ENCODE data around the gene SERPINB5.

SERPINB5 gene

DNA sequence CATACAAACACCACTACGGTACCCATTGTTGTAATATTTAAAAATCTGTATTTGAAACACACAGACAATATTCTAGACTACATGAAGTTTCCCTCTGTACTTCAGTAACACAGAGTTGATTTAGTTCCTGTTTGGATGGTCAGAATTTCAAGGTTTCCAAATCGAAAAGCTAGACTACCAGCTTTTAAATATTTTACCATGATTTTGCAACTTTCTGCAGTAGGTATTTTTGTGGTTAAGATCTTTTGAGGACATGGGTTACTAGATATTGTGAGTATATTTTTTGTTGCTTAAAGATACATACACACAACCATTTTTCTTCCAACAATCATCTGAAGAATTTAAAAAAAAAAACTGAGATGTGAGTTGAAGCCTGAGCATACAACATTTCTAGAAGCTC, 10.9 kb downstream of the SERPINB5 start:
- no peak for ATAC-seq
- Mint-ChIP-seq H3K4me3 (no peak overlapping the region), H3K4me1 (no peaks in the 10 kb centered on the region), H3K36me3 (ENCODE audit: low read depth) (no peaks in the 10 kb centered on the region), H3K9me3 (no peaks in the 10 kb centered on the region), H3K27me3 (peaks cover 6% of the 10 kb centered on the region), H3K27ac (no peak overlapping the region)
- no peak for DNase-seq

DNA sequence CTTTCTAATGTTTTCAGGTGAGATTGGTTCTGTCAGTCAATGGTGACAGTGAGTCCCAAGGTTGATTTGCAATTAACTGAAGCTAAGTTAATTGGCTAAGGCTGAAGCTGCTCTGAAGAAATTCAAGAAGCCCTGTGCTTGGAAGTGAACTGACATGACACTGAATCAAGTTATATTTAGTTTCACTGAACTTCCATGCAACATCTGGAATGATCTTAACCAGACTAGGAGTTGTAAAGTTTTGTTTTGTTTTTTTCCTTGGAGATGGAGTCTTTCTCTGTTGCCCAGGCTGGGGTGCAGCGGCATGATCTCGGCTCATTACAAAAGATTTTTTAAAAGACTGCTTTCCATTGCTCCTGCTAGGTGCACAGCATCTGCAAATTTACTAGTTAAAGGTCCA, 11.4 kb downstream of the SERPINB5 start:
- Mint-ChIP-seq H3K27ac (no peak overlapping the region), H3K27me3 (peaks cover 7% of the 10 kb centered on the region), H3K9me3 (no peaks in the 10 kb centered on the region), H3K4me3 (no peak overlapping the region), H3K36me3 (ENCODE audit: low read depth) (no peaks in the 10 kb centered on the region), H3K4me1 (no peaks in the 10 kb centered on the region)
- ATAC-seq, result no peak
- DNase-seq, result no peak

DNA sequence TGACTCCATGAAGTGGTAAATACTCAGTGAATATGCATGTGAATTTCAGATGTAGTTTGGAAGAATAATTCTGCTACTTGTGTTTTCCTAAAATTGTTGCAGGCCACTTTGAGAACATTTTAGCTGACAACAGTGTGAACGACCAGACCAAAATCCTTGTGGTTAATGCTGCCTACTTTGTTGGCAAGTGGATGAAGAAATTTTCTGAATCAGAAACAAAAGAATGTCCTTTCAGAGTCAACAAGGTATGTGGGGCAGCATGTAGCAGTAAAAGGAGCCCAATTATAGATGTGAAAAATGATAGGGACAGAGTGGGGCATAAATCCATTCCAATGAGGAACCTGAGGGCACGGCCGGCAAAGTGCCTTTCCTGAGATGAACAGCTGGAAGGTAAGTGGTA, 16.1 kb downstream of the SERPINB5 start:
- Mint-ChIP-seq H3K4me3 (no peak overlapping the region), H3K27me3 (peaks cover 2% of the 10 kb centered on the region), H3K27ac (no peak overlapping the region), H3K9me3 (no peaks in the 10 kb centered on the region), H3K4me1 (no peaks in the 10 kb centered on the region), H3K36me3 (ENCODE audit: low read depth) (no peaks in the 10 kb centered on the region)
- no peak for ATAC-seq
- DNase-seq, result no peak

DNA sequence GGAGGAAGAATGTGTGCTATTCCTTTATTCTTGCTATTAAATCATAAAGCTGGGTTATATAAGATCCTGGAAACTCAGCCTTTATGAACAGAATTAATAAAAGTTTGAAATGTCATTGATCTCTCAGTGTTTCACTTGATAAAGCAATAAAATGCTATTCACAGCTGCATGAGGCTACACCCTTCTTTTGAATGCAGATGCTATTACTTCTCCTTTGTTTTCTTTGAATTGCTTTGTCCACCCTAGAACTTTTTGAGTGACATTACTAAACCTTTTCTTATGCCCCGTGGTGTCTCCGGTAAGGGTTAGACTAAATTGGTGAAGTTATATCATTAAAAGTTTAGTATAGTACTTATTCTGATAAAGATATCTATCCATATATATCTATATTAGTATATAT, 18.9 kb downstream of the SERPINB5 start:
- no peaks in the 10 kb centered on the region for H3K4me1 Mint-ChIP-seq
- H3K9me3 Mint-ChIP-seq, result no peaks in the 10 kb centered on the region
- H3K4me3 Mint-ChIP-seq, result no peak overlapping the region
- peaks cover 2% of the 10 kb centered on the region for H3K27me3 Mint-ChIP-seq
- ATAC-seq (no peak), DNase-seq (no peak)
- no peaks in the 10 kb centered on the region for H3K36me3 Mint-ChIP-seq (ENCODE audit: low read depth)
- H3K27ac Mint-ChIP-seq, result no peak overlapping the region

DNA sequence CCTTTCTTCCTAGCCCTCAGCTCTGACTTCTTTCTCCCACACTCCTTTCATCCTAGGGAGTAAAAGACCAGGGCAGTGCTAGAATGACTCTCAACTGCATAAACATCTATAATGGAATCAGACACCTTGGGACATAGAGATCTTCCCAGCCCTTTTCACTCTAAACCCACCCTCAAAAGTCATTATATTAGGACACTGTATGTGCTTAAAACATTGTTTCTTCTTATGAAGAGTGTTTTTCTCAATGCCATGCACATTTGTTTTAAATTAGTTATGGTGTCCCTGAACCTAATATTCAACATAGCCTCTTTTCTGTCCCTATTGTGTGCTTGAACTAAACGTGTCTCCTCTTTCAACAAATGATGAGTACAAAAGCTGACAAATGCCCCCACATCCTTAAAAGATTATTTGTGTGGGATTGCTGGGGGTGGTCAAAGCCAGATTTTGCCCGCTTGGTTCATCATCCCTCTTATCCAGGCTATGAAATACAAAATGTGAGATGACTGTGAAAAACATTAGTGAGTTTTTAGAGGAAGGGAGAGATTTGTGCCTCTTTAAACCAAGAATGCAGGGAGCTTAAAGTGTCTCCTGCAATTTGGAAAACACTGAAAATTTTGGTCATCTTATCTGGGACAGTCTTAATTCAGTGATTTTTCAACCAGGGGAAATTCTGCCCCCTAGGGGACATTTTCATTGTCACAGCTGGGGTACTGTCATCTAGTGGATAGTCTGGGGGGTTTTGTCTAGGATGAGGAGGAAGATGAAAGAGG, 29.0 kb downstream of the SERPINB5 start:
- Mint-ChIP-seq H3K36me3 (ENCODE audit: low read depth) (no peaks in the 10 kb centered on the region), H3K4me1 (no peaks in the 10 kb centered on the region), H3K27ac (no peak overlapping the region), H3K27me3 (peaks cover 18% of the 10 kb centered on the region), H3K4me3 (no peak overlapping the region), H3K9me3 (no peaks in the 10 kb centered on the region)
- ATAC-seq, result no peak
- DNase-seq, result peak; percentile 30

DNA sequence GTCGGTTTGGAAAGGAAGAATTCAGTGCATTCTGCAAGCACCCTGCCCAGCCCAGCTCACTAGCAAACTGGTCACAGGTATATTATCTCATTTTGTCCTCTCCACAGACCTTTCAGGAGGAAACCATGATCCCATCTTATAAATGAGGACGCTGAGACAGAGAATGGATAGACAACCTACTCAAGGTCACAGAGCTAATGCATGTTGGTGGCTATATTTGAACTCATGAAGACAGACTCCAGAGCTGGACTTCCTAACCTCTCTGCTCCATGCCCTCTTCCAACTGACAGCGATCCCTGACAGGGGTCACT, 29.5 kb downstream of the SERPINB5 start:
- Mint-ChIP-seq H3K4me3 (no peak overlapping the region), H3K27me3 (peaks cover 18% of the 10 kb centered on the region), H3K27ac (no peak overlapping the region)

DNA sequence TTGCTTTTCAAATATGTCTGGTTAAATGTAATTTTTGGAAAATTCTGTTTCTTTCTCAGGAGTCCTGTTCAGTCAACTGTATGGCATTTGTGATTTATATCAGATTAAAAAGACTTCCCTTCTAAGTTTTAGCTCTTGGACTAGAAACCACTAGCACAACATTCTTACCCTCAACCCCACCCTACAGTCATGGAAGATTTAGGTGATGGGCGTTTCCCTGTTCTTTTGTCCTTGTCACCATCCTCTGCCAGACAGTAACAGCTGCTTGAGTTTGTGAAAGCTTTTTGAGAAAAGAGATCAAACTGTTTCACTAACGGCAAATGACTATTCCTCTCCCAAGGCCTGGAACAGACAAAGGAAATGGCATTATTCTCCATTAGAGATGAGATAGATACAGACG, 31.8 kb downstream of the SERPINB5 start:
- DNase-seq (no peak), ATAC-seq (no peak)
- Mint-ChIP-seq H3K27ac (no peak overlapping the region), H3K4me3 (no peak overlapping the region), H3K36me3 (ENCODE audit: low read depth) (no peaks in the 10 kb centered on the region), H3K4me1 (no peaks in the 10 kb centered on the region), H3K27me3 (peaks cover 21% of the 10 kb centered on the region), H3K9me3 (no peaks in the 10 kb centered on the region)

More for the DNA sequence above, 29.5 kb downstream of the SERPINB5 start:
- H3K36me3 Mint-ChIP-seq (ENCODE audit: low read depth), result no peaks in the 10 kb centered on the region
- DNase-seq, result no peak
- no peaks in the 10 kb centered on the region for H3K9me3 Mint-ChIP-seq
- no peak for ATAC-seq
- H3K4me1 Mint-ChIP-seq, result no peaks in the 10 kb centered on the region

DNA sequence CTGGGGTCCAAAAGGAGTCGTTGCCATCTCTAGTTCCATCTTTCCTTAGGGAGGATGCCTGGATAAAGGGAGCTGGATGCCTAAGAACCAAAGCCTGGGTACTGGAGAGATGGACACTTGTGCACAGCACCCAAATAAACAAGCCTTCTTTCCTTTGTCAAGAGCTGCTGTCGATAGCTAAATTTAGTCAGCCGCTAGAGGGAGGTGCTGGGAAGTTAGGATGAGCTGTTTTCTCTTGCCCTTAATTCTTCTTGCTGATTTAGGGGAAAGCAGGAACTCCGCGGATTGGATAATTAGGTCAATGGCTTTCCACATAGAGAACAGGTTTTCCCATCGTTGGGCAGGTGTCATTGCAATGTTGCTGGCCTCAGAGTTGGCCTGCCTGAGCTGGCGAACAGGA, 34.5 kb downstream of the SERPINB5 start:
- Mint-ChIP-seq H3K4me1 (no peaks in the 10 kb centered on the region), H3K9me3 (no peaks in the 10 kb centered on the region), H3K27ac (no peak overlapping the region), H3K27me3 (peaks cover 10% of the 10 kb centered on the region), H3K36me3 (ENCODE audit: low read depth) (no peaks in the 10 kb centered on the region), H3K4me3 (no peak overlapping the region)
- ATAC-seq (no peak), DNase-seq (no peak)

DNA sequence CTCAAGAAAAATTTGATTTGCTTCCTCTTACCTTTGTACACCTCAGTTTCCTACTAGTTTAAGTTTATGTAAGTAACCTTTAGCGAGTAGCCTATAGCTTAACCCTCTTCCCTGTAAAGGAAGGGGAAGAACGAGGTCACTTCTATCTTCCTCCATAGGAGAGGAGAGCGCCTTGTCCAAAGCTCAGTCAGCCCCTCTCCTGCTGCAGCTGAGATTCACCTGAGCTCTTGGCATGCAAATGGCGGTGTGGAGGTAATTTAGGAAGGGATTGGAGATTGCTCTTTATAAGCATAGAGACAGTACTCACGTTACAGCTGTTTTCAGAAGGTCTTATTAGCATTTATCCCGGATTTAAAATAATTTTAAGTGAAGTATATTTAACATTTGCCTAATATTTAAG, 37.6 kb downstream of the SERPINB5 start:
- Mint-ChIP-seq H3K4me1 (no peaks in the 10 kb centered on the region), H3K36me3 (ENCODE audit: low read depth) (no peaks in the 10 kb centered on the region), H3K4me3 (no peak overlapping the region), H3K9me3 (no peaks in the 10 kb centered on the region), H3K27me3 (peaks cover 14% of the 10 kb centered on the region), H3K27ac (no peak overlapping the region)
- ATAC-seq, result no peak
- no peak for DNase-seq

DNA sequence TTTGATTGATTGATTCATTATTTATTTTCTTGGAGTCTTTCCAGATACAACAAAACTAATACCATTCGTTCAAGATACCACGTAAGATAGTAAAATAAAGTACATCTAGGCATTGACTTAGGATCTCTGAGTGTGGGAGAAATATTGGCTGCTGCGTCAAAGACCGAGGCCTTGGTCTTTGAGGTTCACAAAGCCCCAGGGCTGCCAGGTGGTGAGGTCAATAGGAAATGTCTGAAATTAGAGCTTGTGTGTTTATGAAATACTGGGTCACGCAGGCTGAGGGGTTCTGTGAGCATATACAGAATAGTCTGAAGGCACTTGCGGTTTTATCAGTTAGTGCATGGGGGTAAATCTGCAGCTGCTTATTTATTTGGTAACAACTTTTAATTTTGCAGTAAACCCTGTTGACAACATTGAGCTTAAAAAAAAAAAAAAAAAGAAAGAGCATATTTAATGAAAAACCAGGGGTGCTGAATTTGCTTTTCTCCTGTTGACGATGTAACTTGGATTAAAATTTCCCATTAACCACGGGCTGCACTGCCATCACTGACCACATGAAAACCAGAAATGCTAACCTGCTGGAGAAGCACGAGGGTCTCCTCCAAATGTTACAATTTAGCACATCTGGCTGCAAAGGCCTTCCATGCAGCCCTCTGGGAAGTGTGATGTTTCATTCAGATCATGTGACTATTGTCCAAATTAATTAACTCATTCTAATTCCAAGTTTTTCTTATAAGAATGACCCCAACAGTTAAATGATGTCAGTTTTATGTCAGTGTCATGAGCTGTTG, 38.3 kb downstream of the SERPINB5 start:
- no peak overlapping the region for H3K27ac Mint-ChIP-seq

DNA sequence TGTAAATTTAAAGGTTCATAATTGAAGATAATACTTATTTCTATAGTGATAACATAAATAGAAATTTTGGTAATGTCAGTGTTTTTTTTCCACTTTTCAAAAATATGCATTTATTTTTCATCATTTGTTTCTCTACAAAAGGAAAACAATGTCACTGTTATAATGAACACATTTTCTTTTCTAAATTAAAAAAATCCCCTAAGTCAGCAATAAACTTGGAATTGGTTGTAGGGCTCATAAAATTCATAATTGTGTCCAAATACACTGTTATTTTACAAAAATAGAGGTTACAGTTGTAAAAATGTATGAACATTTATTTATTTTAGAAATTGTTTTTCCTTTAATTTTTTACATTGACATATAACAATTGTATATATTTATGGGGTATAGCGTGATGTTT, 39.0 kb downstream of the SERPINB5 start:
- DNase-seq (no peak), ATAC-seq (no peak)
- no peaks in the 10 kb centered on the region for H3K36me3 Mint-ChIP-seq (ENCODE audit: low read depth)
- no peaks in the 10 kb centered on the region for H3K4me1 Mint-ChIP-seq
- no peak overlapping the region for H3K4me3 Mint-ChIP-seq
- peaks cover 16% of the 10 kb centered on the region for H3K27me3 Mint-ChIP-seq
- H3K9me3 Mint-ChIP-seq, result no peaks in the 10 kb centered on the region
- H3K27ac Mint-ChIP-seq, result no peak overlapping the region

More for the DNA sequence above, 38.3 kb downstream of the SERPINB5 start:
- DNase-seq, result no peak
- Mint-ChIP-seq H3K9me3 (no peaks in the 10 kb centered on the region), H3K4me1 (no peaks in the 10 kb centered on the region), H3K36me3 (ENCODE audit: low read depth) (no peaks in the 10 kb centered on the region), H3K4me3 (no peak overlapping the region), H3K27me3 (peaks cover 14% of the 10 kb centered on the region)
- ATAC-seq, result no peak

DNA sequence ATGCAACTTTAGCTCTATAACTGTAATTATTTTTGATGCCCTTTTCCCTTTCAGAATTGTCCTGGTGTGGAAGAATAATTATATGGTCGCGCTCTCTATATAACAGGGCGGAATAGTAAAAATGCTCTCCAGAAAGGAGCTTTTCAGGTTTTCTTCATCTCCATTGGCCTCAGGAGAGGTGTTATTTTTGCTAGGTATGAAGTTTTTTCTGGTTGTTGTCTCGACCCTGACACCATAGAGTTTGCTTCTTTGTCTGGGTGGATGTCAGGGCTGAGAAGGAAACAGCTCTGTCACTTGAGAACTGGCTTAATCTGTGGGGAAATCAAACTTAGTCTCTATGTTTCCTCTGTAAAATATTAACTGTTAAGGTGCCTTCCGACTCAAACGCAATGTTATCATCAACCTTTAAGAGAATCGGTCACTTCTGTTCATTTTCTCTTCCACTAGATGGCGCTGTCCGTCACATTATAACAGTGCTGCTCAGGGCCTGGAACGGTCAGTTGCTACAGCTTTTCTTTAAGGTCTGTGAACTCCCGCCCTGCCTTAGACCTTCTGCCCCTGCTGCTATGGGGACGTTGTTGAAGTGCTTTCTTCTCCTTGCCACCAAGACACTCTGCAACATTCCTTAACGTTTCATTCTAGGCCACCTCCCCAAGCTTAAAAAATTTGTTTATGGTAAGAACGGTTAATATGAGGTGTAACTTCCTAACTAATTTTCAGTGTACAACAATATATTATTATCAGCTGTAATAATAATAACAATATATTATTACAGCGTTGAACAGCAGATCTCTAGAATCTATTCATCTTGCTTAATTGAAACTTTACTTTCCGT, 41.6 kb downstream of the SERPINB5 start:
- no peak overlapping the region for H3K4me3 Mint-ChIP-seq
- H3K4me1 Mint-ChIP-seq, result no peaks in the 10 kb centered on the region
- ATAC-seq (peak; percentile 80), DNase-seq (peak; percentile 45)
- peaks cover 11% of the 10 kb centered on the region for H3K27me3 Mint-ChIP-seq
- H3K36me3 Mint-ChIP-seq (ENCODE audit: low read depth), result no peaks in the 10 kb centered on the region
- no peak overlapping the region for H3K27ac Mint-ChIP-seq
- H3K9me3 Mint-ChIP-seq, result no peaks in the 10 kb centered on the region

DNA sequence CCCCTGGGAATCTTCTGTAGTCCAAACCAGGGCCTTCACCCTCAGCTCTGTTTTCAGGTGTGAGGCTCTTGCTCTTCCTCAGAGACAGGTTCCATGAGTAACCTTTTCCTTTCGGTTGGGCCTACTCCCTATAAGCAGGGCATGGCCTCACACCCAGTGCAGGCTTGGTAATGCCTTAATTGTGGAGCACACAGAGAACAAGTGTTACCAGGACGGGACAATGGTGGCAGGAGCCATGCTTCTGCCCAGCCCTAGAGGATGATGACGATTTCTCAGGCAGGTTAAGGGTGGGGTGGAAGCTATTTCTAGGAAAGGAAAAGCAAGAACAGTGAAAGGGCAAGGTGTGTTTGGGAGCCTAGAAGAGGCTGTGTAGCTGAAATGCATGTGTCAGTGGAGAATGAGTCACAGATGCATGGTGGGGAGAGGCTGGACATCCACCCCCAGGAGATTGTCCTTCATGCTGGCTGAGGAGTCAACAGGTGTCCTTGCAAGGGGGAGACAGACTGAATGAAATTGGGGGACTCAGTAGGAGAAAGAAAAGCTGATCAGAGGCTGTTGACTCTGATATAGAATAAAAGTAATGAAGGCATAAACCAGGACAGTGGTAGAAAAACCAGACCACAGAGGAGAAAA, 43.4 kb downstream of the SERPINB5 start:
- Mint-ChIP-seq H3K27ac (no peak overlapping the region), H3K4me1 (no peaks in the 10 kb centered on the region), H3K4me3 (no peak overlapping the region), H3K36me3 (ENCODE audit: low read depth) (no peaks in the 10 kb centered on the region), H3K27me3 (peaks cover 9% of the 10 kb centered on the region), H3K9me3 (no peaks in the 10 kb centered on the region)
- DNase-seq, result no peak
- no peak for ATAC-seq

DNA sequence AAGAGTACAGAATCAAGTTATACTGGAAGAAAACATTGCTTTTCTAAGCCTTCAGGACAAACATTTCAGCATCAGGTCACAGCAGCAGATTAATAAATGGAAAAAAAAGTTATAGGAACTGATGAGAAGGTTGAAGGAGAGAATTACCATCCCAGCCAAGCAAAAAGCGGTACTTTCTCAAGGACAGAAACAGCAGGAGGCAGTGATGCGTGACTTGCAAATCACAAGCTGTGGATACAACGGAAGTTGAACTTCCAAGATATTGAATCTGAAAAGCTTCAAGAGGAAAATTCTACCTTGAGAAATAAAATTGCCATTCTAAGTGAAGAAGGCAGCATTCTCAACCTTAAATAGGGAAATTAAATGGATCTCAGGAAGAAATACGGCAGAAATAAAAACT, 46.9 kb downstream of the SERPINB5 start:
- Mint-ChIP-seq H3K4me3 (no peak overlapping the region), H3K36me3 (ENCODE audit: low read depth) (no peaks in the 10 kb centered on the region), H3K9me3 (no peaks in the 10 kb centered on the region), H3K27me3 (peaks cover 7% of the 10 kb centered on the region), H3K27ac (no peak overlapping the region), H3K4me1 (no peaks in the 10 kb centered on the region)
- DNase-seq, result no peak
- no peak for ATAC-seq

Measured in activated naive CD8-positive, alpha-beta T cell treated with anti-CD3 and anti-CD28 coated beads, Interleukin-2, amount 50 U/mL, for 24 hours (primary cell).